ENCODE results near the gene CYB5A. TPM values are rescaled to one million over a fixed set of nuclear protein-coding genes. Genes with fewer than 3 reads are reported as not detected.

The CYB5A gene
- total RNA-seq, 1 donor from 2014 or later, result 38.1 TPM

DNA sequence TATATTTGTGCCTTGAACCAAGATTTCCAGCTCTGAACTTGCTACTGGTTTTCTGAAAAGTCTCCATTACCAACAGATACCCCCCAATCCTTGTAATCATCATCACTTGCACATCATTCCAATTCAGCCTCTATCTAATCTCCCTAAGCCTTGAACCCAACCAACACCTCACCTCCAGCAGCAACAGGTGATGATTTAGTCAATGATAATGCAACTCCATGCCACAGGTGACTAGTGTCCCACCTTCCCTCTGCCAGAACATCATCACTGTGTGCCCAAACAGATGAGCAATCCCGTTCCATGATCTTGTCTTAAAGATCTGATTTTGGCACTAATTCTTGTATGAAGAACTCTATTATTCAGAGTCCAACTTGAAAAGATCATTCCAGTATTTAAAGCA is 75.9 kb downstream of the CYB5A start:
- DNase-seq (ENCODE audit: low read depth, low spot score), result no peak
- H3K9me3 Mint-ChIP-seq, result peaks cover 8% of the 10 kb centered on the region
- H3K27ac Mint-ChIP-seq (ENCODE audit: unreplicated experiment), result no peak overlapping the region
- H3K4me1 Mint-ChIP-seq, result peaks cover 4% of the 10 kb centered on the region
- no peak overlapping the region for H3K4me3 Mint-ChIP-seq
- H3K27me3 Mint-ChIP-seq (ENCODE audit: low read depth), result peaks cover 7% of the 10 kb centered on the region
- H3K36me3 Mint-ChIP-seq (ENCODE audit: low read depth), result no peaks in the 10 kb centered on the region
- TF ChIP-seq, protein P1, sequence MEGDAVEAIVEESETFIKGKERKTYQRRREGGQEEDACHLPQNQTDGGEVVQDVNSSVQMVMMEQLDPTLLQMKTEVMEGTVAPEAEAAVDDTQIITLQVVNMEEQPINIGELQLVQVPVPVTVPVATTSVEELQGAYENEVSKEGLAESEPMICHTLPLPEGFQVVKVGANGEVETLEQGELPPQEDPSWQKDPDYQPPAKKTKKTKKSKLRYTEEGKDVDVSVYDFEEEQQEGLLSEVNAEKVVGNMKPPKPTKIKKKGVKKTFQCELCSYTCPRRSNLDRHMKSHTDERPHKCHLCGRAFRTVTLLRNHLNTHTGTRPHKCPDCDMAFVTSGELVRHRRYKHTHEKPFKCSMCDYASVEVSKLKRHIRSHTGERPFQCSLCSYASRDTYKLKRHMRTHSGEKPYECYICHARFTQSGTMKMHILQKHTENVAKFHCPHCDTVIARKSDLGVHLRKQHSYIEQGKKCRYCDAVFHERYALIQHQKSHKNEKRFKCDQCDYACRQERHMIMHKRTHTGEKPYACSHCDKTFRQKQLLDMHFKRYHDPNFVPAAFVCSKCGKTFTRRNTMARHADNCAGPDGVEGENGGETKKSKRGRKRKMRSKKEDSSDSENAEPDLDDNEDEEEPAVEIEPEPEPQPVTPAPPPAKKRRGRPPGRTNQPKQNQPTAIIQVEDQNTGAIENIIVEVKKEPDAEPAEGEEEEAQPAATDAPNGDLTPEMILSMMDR (conservative IDR thresholded peaks at IDR 0.05), result no peak

DNA sequence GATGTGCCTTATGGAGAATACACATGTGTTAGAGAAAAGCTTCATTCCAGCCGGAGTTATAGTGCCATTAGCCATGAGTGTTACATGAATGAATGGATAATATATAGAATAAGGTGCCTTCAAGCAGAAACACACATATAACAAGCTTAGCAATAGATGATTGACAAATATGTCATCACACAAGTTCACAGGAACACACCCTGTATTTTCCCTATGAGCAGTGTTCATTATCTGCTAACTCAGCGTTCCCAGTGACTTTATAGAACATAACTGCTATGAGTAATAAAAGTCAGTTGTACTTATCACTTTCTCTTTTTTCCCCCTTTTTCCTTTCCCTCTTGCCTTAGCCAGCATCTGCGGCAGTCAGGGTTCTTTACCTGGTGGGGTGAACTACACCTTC is 78.3 kb downstream of the CYB5A start:
- H3K9me3 Mint-ChIP-seq, result peaks cover 5% of the 10 kb centered on the region
- no peak overlapping the region for H3K4me3 Mint-ChIP-seq
- TF ChIP-seq, protein P1 (conservative IDR thresholded peaks at IDR 0.05), result no peak
- no peaks in the 10 kb centered on the region for H3K36me3 Mint-ChIP-seq (ENCODE audit: low read depth)
- no peak for DNase-seq (ENCODE audit: low read depth, low spot score)
- H3K27me3 Mint-ChIP-seq (ENCODE audit: low read depth), result peaks cover 7% of the 10 kb centered on the region
- H3K27ac Mint-ChIP-seq (ENCODE audit: unreplicated experiment), result no peak overlapping the region
- H3K4me1 Mint-ChIP-seq, result no peaks in the 10 kb centered on the region

DNA sequence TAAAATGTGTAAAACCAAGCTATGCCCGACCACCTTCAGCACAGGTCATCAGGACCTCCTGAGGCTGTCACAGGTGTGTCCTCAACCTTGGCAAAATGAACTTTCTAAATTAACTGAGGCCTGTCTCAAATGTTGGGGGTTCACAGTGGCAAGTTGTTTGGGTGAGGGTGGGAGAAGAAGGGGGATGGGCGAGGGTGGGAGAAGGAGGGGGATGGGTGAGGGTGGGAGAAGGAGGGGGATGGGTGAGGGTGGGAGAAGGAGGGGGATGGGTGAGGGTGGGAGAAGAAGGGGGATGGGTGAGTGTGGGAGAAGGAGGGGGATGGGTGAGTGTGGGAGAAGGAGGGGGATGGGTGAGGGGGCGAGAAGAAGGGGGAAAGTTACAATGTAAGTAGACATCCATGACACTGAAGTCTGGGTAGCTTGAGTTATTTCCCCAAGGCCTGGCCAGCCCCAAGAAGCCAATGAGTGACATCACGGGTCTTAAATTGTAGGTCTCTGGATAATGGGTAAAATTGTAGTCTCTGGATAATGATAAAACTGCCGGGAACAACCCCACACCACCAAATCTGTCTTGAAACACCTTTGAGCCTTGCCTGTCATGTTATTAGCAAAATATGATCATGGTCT is 87.1 kb downstream of the CYB5A start:
- Mint-ChIP-seq H3K9me3 (no peaks in the 10 kb centered on the region), H3K4me1 (no peaks in the 10 kb centered on the region), H3K27ac (ENCODE audit: unreplicated experiment) (no peak overlapping the region), H3K27me3 (ENCODE audit: low read depth) (no peaks in the 10 kb centered on the region), H3K36me3 (ENCODE audit: low read depth) (no peaks in the 10 kb centered on the region), H3K4me3 (no peak overlapping the region)
- TF ChIP-seq, protein P1 (conservative IDR thresholded peaks at IDR 0.05), result no peak
- DNase-seq (ENCODE audit: low read depth, low spot score), result no peak

DNA sequence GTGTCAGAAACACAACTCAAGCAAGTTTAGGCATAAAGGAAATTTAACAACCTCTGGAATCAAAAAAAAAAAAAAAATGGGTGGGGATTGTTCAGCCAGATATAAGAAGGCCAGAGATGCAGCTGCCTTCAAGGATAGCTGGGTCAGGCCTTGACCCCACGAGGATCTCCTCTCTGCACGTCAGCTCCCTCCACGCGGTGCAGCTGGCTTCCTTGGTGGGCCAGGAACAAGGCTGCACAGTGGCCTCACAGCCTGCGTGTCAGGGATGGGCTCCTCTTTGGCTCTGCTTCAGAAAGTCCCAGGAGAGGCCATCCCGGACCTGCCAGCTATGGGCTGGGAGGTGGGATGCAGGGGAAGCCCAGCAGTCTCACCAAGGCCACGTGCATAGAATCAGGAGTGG is 88.0 kb downstream of the CYB5A start:
- TF ChIP-seq, protein P1 (conservative IDR thresholded peaks at IDR 0.05), result no peak
- Mint-ChIP-seq H3K36me3 (ENCODE audit: low read depth) (no peaks in the 10 kb centered on the region), H3K4me1 (no peaks in the 10 kb centered on the region), H3K4me3 (no peak overlapping the region), H3K9me3 (no peaks in the 10 kb centered on the region), H3K27ac (ENCODE audit: unreplicated experiment) (no peak overlapping the region), H3K27me3 (ENCODE audit: low read depth) (no peaks in the 10 kb centered on the region)
- no peak for DNase-seq (ENCODE audit: low read depth, low spot score)

Other genes starting within 250 kb of the CYB5A start
- gene FBXO15, start 144.1 kb downstream of the CYB5A start, total RNA-seq, result 1.7 and 2.7 TPM in 2 replicates
- gene TIMM21, start 143.4 kb downstream of the CYB5A start, total RNA-seq, result 42.4 and 43.8 TPM in 2 replicates
- gene C18orf63, start 23.9 kb upstream of the CYB5A start, total RNA-seq, result not detected in 2 replicates
- gene DIPK1C, start 165.3 kb upstream of the CYB5A start, total RNA-seq, result not detected in 2 replicates
- 194 and 204 TPM in 2 replicates for gene CNDP2, start 204.4 kb upstream of the CYB5A start, total RNA-seq
- gene CNDP1, start 242.5 kb upstream of the CYB5A start, total RNA-seq, result 0.56 and 0.59 TPM in 2 replicates